Pancreas (tissue), 10 donors: Measurements from ENCODE around the gene LRTM1. TPM values are rescaled to one million over a fixed set of nuclear protein-coding genes. Genes with fewer than 3 reads are reported as not detected.

Experiments used
- ATAC-seq, 4 donors: fragments of 200-7000 bp; cut with Tn5 transposase; one replicate each; pipeline versions ENCODE4 v1.8.0 to v1.9.1; 2020; ENCODE audit warnings: mild to moderate bottlenecking in 4 of 4, moderate library complexity in 4 of 4
- DNase-seq, 6 donors: peaks; one replicate each; pipeline ENCODE4 v3.0.0-alpha.2; 2020
- FAIRE-seq: peaks from 2 replicates; lab custom pipeline; 2012; peaks lifted over from hg19 to GRCh38; lab: Jason Lieb, UNC
- H3K27ac ChIP-seq, 4 donors: fragments of 200-600 bp; sonication (generic); 1 replicate in 3 of 4; 2 replicates in 1 of 4; pipeline versions ENCODE4 v1.5.0 to v1.8.0; 2020
- H3K27me3 ChIP-seq, 4 donors: fragments of 200-600 bp; one replicate each; pipeline ENCODE4 v1.8.0; 2021
- H3K36me3 ChIP-seq, 3 donors: fragments of 200-600 bp; sonication (generic) in 1 of 3; one replicate each; pipeline versions ENCODE4 v1.5.0 to v1.8.0; 2020 to 2021
- H3K4me1 ChIP-seq, 3 donors: fragments of 200-600 bp; one replicate each; pipeline ENCODE4 v1.8.0; 2021
- H3K4me3 ChIP-seq, 4 donors: fragments of 200-600 bp; sonication (generic) in 2 of 4; one replicate each; pipeline versions ENCODE4 v1.5.0 to v1.8.0; 2020 to 2021
- H3K9me3 ChIP-seq, 4 donors: fragments of 200-600 bp; one replicate each; pipeline ENCODE4 v1.8.0; 2021
- WGBS, 2 donors: extraction: QIAGEN DNeasy Blood & Tissue Kit; methylation state at CpG; one replicate each; pipeline ENCODE4 v1.1.7; 2013; 5-methylcytosine and 5-hydroxymethylcytosine counted together
- intact Hi-C, 3 donors: fragments of 100-400 bp; cut with DNase I; formaldehyde crosslinking; loops; one replicate each; pipeline versions ENCODE4 v1.11.1 to v1.14.2; 2022
- polyA plus RNA-seq, 2 donors: library from polyadenylated mRNA; stranded (reverse); fragments of 200-250 nt; gene quantifications; one replicate each; pipeline ENCODE4 v1.2.3, GENCODE V29; 2013
- total RNA-seq, 6 donors: library from RNA; stranded (reverse); fragmentation: NEBNext Ultra II Directional in 4 of 6; extraction: Animal tissue kit (Norgen Biotek cat#: 25700) in 4 of 6; gene quantifications; one replicate each; pipeline versions ENCODE4 v1.2.1 to v1.2.4, GENCODE V29; 2021 to 2023
- TF ChIP-seq, protein P1 (sequence below), 4 donors: fragments of 200-600 bp; sonication (generic) in 3 of 4; IDR thresholded peaks; one replicate each; pipeline versions ENCODE4 v1.5.0 to v1.8.0; 2021; ENCODE audit warnings: antibody characterized with exemption in 4 of 4
- donor health status: healthy with polysubstance abuse.
- donor health status: DM: no; HTN: no; CAD: no; lungs with moderate emphysema.
- donor health status: DM: no; HTN: no; CAD: no.
- donor health status: control.
- donor health status: control.
- donor health status: Bipolar disorder and iron deficiency.
- donor health status: DM: yes; HTN: yes; CAD: no.
- donor health status: DM: no; HTN: no; CAD: no.
- donor health status: DM: no; HTN: no; CAD: no.
- donor health status: DM: yes; HTN: yes; CAD: no.

LRTM1 gene
- total and polyA plus RNA-seq, 8 donors = not detected

GRCh38 chr3:54939557-54940300 lies 11.9 kb upstream of the LRTM1 start:
- intact Hi-C loops = no loop called here
- no peaks in the 10 kb centered on the region for H3K36me3 ChIP-seq
- H3K4me1 ChIP-seq = no peaks in the 10 kb centered on the region
- H3K4me3 ChIP-seq = no peak overlapping the region
- no peaks in the 10 kb centered on the region for H3K27me3 ChIP-seq
- DNase-seq = no peak
- TF ChIP-seq, protein P1, sequence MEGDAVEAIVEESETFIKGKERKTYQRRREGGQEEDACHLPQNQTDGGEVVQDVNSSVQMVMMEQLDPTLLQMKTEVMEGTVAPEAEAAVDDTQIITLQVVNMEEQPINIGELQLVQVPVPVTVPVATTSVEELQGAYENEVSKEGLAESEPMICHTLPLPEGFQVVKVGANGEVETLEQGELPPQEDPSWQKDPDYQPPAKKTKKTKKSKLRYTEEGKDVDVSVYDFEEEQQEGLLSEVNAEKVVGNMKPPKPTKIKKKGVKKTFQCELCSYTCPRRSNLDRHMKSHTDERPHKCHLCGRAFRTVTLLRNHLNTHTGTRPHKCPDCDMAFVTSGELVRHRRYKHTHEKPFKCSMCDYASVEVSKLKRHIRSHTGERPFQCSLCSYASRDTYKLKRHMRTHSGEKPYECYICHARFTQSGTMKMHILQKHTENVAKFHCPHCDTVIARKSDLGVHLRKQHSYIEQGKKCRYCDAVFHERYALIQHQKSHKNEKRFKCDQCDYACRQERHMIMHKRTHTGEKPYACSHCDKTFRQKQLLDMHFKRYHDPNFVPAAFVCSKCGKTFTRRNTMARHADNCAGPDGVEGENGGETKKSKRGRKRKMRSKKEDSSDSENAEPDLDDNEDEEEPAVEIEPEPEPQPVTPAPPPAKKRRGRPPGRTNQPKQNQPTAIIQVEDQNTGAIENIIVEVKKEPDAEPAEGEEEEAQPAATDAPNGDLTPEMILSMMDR (IDR thresholded peaks at IDR 0.05) = no peak
- FAIRE-seq = no peak
- no peak overlapping the region for H3K27ac ChIP-seq
- WGBS, 2 donors = 38 to 49% methylated on average over 6 of the region's 6 CpGs
- no peaks in the 10 kb centered on the region for H3K9me3 ChIP-seq
- ATAC-seq = no peak

GRCh38 chr3:54936561-54936960 lies 8.7 kb upstream of the LRTM1 start:
- WGBS, 2 donors = 58 to 70% methylated on average over 5 of the region's 5 CpGs
- no peak overlapping the region for H3K27ac ChIP-seq
- no peaks in the 10 kb centered on the region for H3K4me1 ChIP-seq
- FAIRE-seq = no peak
- no peak for DNase-seq
- H3K9me3 ChIP-seq = no peaks in the 10 kb centered on the region
- TF ChIP-seq, protein P1 (IDR thresholded peaks at IDR 0.05) = no peak
- no peak overlapping the region for H3K4me3 ChIP-seq
- no peak for ATAC-seq
- intact Hi-C loops = no loop called here
- no peaks in the 10 kb centered on the region for H3K36me3 ChIP-seq
- H3K27me3 ChIP-seq = no peaks in the 10 kb centered on the region

- TF ChIP-seq, protein P1 (IDR thresholded peaks at IDR 0.05) = no peak
- no peaks in the 10 kb centered on the region for H3K27me3 ChIP-seq
- no peaks in the 10 kb centered on the region for H3K4me1 ChIP-seq
- no peaks in the 10 kb centered on the region for H3K36me3 ChIP-seq
- ATAC-seq (no peak), FAIRE-seq (no peak), DNase-seq (no peak)
- intact Hi-C loops = no loop called here
- no peak overlapping the region for H3K4me3 ChIP-seq
- no peaks in the 10 kb centered on the region for H3K9me3 ChIP-seq
- 59 to 63% methylated on average over 3 of the region's 3 CpGs for WGBS, 2 donors
- no peak overlapping the region for H3K27ac ChIP-seq
Measured at GRCh38 chr3:54935869-54936268, 8.0 kb upstream of the LRTM1 start.

DNA sequence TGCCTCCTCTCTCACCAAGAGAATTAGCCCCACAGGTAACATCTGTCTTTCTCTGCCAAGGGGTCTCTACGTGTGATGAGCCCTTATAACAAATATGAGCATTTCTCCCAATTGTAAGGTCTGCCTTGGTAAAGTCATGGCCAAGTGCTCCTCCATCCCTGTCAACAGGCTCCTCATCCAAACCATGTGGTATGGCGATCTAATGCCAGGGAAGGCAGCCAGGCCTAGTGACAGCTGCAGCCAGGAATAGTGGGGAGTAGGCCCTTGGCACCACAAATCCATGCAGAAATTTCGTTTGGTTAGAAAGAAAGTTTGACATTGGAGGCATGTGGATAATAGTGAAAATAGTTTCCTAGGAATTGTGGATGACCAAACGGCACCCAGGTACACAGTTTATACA lies 4.7 kb upstream of the LRTM1 start:
- TF ChIP-seq, protein P1 (IDR thresholded peaks at IDR 0.05) = no peak
- H3K27ac ChIP-seq = no peak overlapping the region
- 70 to 77% methylated on average over 4 of the region's 4 CpGs for WGBS, 2 donors
- FAIRE-seq = no peak
- no peak overlapping the region for H3K4me3 ChIP-seq
- H3K9me3 ChIP-seq = no peaks in the 10 kb centered on the region
- no peaks in the 10 kb centered on the region for H3K27me3 ChIP-seq
- no peak for ATAC-seq
- no peaks in the 10 kb centered on the region for H3K36me3 ChIP-seq
- no peaks in the 10 kb centered on the region for H3K4me1 ChIP-seq
- no peak for DNase-seq
- intact Hi-C loops = no loop called here

DNA sequence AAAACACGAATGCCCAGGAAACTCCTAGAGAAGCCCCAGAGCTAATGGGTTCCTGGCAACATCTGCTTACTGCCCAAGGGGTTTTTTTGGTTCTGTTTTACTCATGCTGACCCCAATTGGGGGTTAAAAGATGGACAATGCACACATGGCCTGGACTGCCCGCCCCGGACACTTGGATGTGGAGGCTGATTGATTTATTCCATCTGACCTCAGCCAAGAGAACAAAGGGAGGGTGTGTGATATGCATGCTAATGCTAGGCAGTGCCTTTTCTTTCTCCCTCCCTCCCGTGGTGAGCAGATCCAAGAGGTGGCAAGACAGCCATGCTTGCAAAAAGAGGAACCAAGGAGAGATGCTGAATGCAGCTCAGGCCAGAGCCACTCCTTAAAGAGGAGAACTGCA lies 3.3 kb upstream of the LRTM1 start:
- DNase-seq = no peak
- intact Hi-C loops = no loop called here
- H3K36me3 ChIP-seq = no peaks in the 10 kb centered on the region
- H3K4me3 ChIP-seq = no peak overlapping the region
- no peak for ATAC-seq
- H3K27me3 ChIP-seq = no peaks in the 10 kb centered on the region
- no peaks in the 10 kb centered on the region for H3K9me3 ChIP-seq
- WGBS, 2 donors = 41 to 49% methylated on average over 4 of the region's 4 CpGs
- no peak overlapping the region for H3K27ac ChIP-seq
- FAIRE-seq = no peak
- TF ChIP-seq, protein P1 (IDR thresholded peaks at IDR 0.05) = no peak
- no peaks in the 10 kb centered on the region for H3K4me1 ChIP-seq
